GM10266 (cell line): ENCODE results near the gene LINC00237.

ENCODE experiments used
- DNase-seq: peaks from one replicate; pipeline ENCODE4 v3.0.0; 2012; ENCODE audit errors: extremely low spot score
- CTCF ChIP-seq: IDR thresholded peaks from 2 replicates; pipeline ENCODE4 v1.5.1; 2012; ENCODE audit warnings: mild to moderate bottlenecking, low read depth; ENCODE audit not compliant: control insufficient read depth, insufficient read depth; ENCODE audit errors: missing control alignments

Gene LINC00237

GRCh38 chr20:21103582-21104465 is 2.3 kb downstream of the LINC00237 start:
- DNase-seq = peak; percentile 24
- TF ChIP-seq CTCF = no peak

- no peak for TF ChIP-seq CTCF
Measured at GRCh38 chr20:21102603-21103311, 3.4 kb downstream of the LINC00237 start.

DNA sequence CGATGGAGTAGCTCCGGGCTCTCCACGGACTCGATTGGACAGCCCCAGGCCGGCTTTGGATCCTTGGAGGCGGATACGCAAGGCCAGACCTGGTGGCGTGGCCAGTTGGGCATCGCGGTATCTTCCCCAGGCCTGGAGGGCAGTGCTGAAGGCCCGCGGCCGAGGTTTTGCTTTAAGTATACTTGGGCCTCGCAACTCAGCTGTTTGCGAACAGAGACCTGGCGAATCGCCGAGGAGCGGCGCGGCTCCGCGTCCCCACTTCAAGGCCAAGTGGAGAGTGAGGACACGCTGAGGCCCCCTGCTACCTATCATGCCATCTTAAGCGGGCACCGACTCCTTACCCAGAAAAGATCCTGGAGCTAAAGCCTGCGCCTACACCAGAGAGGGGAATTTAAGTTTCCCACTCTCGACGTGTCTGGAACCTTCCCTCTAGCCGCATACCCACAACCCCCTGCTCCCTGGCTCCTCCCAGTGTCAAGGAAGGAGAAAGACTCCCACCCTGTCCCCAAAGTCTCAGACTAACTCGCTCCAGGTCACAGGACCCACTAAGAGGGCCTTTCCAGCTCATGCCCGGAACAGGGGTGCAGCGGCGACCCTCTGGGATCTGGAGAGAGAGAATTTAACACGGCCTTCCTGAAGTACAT is 4.1 kb downstream of the LINC00237 start:
- peak; percentile 49 for DNase-seq
- no peak for TF ChIP-seq CTCF

More at GRCh38 chr20:21102603-21103311, 3.4 kb downstream of the LINC00237 start:
- peak; percentile 56 for DNase-seq

GRCh38 chr20:21101453-21101931 is 4.7 kb downstream of the LINC00237 start:
- DNase-seq = peak; percentile 43
- no peak for TF ChIP-seq CTCF

- DNase-seq = peak; percentile 38
- TF ChIP-seq CTCF = no peak
Measured at GRCh38 chr20:21100578-21101452, 5.3 kb downstream of the LINC00237 start.

DNA sequence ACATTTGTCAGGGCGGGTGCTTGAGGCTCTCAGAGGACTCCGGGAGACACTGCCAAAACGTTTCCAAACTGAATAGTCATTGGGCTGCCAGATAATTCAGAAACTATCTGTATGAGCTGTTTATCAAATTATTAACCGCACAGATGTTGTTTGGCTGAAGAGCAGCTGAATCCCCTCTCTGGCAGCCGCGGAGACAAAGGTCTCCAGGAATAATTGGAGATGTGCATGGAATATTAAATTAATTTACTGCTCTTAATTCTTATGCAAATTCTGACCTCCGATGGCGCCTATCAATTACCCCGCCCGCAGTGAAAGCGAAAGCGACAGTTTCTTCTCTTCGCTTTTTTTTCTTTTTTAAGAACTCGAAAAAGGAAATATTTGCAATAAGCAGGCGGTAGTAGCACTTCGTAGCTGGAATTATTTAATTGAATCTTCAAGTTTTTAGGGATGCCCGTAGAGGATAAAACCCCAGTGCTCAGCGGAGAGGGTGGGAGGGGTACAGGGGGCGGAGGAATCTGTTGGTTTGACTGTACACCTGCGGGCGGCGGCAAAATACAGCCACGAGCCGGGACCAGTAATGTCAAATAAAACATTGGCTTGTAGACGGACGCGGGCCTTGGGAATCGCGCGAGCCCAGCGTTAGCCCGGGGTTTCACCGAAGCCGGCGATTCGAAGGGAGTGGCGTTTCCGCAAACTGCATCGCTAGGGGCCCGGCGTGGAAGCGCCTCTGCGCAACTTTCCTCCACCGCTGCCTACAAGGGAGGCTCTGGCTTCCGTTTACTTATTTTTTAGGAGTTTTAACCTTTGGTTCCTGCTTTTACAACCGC is 6.2 kb downstream of the LINC00237 start:
- TF ChIP-seq CTCF = no peak
- DNase-seq = peak; percentile 55
